NCI-H2029 (cell line): Measurements from ENCODE around the gene CACNA1C.

Source experiments
- DNase-seq: peaks from one replicate; lab custom pipeline; 2025; lab: John Stamatoyannopoulos, UW

The CACNA1C gene

GRCh38 chr12:2456813-2457186 lies 404.0 kb downstream of the CACNA1C start:
- DNase-seq: peak; percentile 98

GRCh38 chr12:2457215-2457932 lies 404.6 kb downstream of the CACNA1C start:
- no peak for DNase-seq

GRCh38 chr12:2457933-2458414 lies 405.2 kb downstream of the CACNA1C start:
- DNase-seq: no peak

GRCh38 chr12:2460051-2460670 lies 407.4 kb downstream of the CACNA1C start:
- DNase-seq: no peak

GRCh38 chr12:2461046-2461445 lies 408.3 kb downstream of the CACNA1C start:
- no peak for DNase-seq

- no peak for DNase-seq
Observed at GRCh38 chr12:2461645-2462044, 408.9 kb downstream of the CACNA1C start.

GRCh38 chr12:2462087-2462486 lies 409.3 kb downstream of the CACNA1C start:
- DNase-seq: no peak

- DNase-seq: no peak
Observed at GRCh38 chr12:2463719-2464118, 410.9 kb downstream of the CACNA1C start.

GRCh38 chr12:2465681-2466080 lies 412.9 kb downstream of the CACNA1C start:
- DNase-seq: no peak

- no peak for DNase-seq
Observed at GRCh38 chr12:2466211-2466610, 413.4 kb downstream of the CACNA1C start.

GRCh38 chr12:2467447-2468195 lies 414.8 kb downstream of the CACNA1C start:
- DNase-seq: no peak

GRCh38 chr12:2475984-2476383 lies 423.2 kb downstream of the CACNA1C start:
- DNase-seq: no peak

GRCh38 chr12:2477009-2477766 lies 424.4 kb downstream of the CACNA1C start:
- no peak for DNase-seq

GRCh38 chr12:2479851-2480535 lies 427.2 kb downstream of the CACNA1C start:
- DNase-seq: no peak

GRCh38 chr12:2481346-2481745 lies 428.6 kb downstream of the CACNA1C start:
- DNase-seq: no peak

- DNase-seq: peak; percentile 7
Observed at GRCh38 chr12:2481951-2482350, 429.2 kb downstream of the CACNA1C start.

GRCh38 chr12:2482938-2483660 lies 430.3 kb downstream of the CACNA1C start:
- peak; percentile 31 for DNase-seq

GRCh38 chr12:2483713-2484112 lies 430.9 kb downstream of the CACNA1C start:
- peak; percentile 54 for DNase-seq

GRCh38 chr12:2484141-2484776 lies 431.5 kb downstream of the CACNA1C start:
- DNase-seq: no peak

- DNase-seq: no peak
Observed at GRCh38 chr12:2485681-2486080, 432.9 kb downstream of the CACNA1C start.
